ENCODE data around the gene NLRP2B. TPM values are rescaled to one million over a fixed set of nuclear protein-coding genes. Genes with fewer than 3 reads are reported as not detected.

Gene NLRP2B
- total and polyA plus RNA-seq, 2 donors (not counting 3 experiments of a cell fraction or from before 2014, with no cell fraction given): 0.01 TPM; not detected in 1

- no peaks in the 10 kb centered on the region for H3K79me2 ChIP-seq (ENCODE audit: control insufficient read depth, insufficient read depth, low read length)
- H3K9ac ChIP-seq (replicated peaks; ENCODE audit: extremely low read depth, insufficient read depth, low read length): no peak overlapping the region
- H3K9me1 ChIP-seq (replicated peaks; ENCODE audit: control insufficient read depth, extremely low read depth, insufficient read depth, low read length): no peaks in the 10 kb centered on the region
- DNase-seq (ENCODE audit: low read depth, low spot score): no peak
- H3K9me3 ChIP-seq (replicated peaks; ENCODE audit: control insufficient read depth, insufficient read depth, low read length): no peaks in the 10 kb centered on the region
- no peaks in the 10 kb centered on the region for H3K27me3 ChIP-seq (ENCODE audit: control insufficient read depth in 2 of 2, insufficient read depth in 2 of 2, low read length in 2 of 2)
- no peak for FAIRE-seq
- TF ChIP-seq POLR2A (IDR thresholded peaks at IDR 0.05; ENCODE audit: low read depth, low read length) (no peak), GATA2 (IDR thresholded peaks at IDR 0.05; ENCODE audit: insufficient read depth, insufficient read length, low read depth, low read length) (no peak), POLR2AphosphoS5 (IDR thresholded peaks at IDR 0.05; ENCODE audit: insufficient read depth, low read depth, low read length) (no peak), EZH2 (IDR thresholded peaks at IDR 0.05; ENCODE audit: borderline replicate concordance, low read depth, low read length, severe bottlenecking) (no peak), CTCF (IDR thresholded peaks at IDR 0.05; ENCODE audit: extremely low read depth in 1 of 2, insufficient read depth in 1 of 2, low read depth in 1 of 2, low read length in 2 of 2) (no peak), FOS (IDR thresholded peaks at IDR 0.05; ENCODE audit: borderline replicate concordance, insufficient read depth, low read length) (no peak), MYC (IDR thresholded peaks at IDR 0.05; ENCODE audit: low read depth, low read length) (no peak), MAX (IDR thresholded peaks at IDR 0.05; ENCODE audit: insufficient read depth, insufficient read length) (no peak), JUN (IDR thresholded peaks at IDR 0.05; ENCODE audit: borderline replicate concordance, insufficient read depth, insufficient read length, low read depth) (no peak)
- no peaks in the 10 kb centered on the region for H3K4me1 ChIP-seq (ENCODE audit: control insufficient read depth, extremely low read depth, insufficient read depth, low read length)
- no peak overlapping the region for H3K4me2 ChIP-seq (ENCODE audit: insufficient read depth, low read length)
- POLR2A ChIA-PET: no interaction called here
- no peak overlapping the region for H2AFZ ChIP-seq (ENCODE audit: low read depth, low read length)
- CTCF ChIA-PET: no interaction called here
- H3K27ac ChIP-seq (ENCODE audit: insufficient read depth, low read depth, low read length): no peak overlapping the region
- intact Hi-C loops (cut with micrococcal nuclease) (no loop called here), dilution Hi-C loops (cut with MboI; ENCODE audit: extremely low pct_ligation_motif_present, low sequenced_read_pairs) (no loop called here)
- no peaks in the 10 kb centered on the region for H4K20me1 ChIP-seq (replicated peaks; ENCODE audit: control insufficient read depth, extremely low read depth, insufficient read depth, low read length)
- no TSS peak for BruUV-seq (replicated peaks)
- H3K36me3 ChIP-seq (ENCODE audit: control insufficient read depth in 2 of 2, extremely low read depth in 1 of 2, insufficient read depth in 2 of 2, low read length in 2 of 2): no peaks in the 10 kb centered on the region
- no peak overlapping the region for H3K4me3 ChIP-seq (replicated peaks in 1 of 3; ENCODE audit: insufficient read depth in 1 of 3, low read depth in 1 of 3, low read length in 3 of 3)
Observed at GRCh38 chrX:57675320-57675719, 4.7 kb downstream of the NLRP2B start.

Data from endothelial cell of umbilical vein (primary cell).